ENCODE data around the gene ITCH.

DNA sequence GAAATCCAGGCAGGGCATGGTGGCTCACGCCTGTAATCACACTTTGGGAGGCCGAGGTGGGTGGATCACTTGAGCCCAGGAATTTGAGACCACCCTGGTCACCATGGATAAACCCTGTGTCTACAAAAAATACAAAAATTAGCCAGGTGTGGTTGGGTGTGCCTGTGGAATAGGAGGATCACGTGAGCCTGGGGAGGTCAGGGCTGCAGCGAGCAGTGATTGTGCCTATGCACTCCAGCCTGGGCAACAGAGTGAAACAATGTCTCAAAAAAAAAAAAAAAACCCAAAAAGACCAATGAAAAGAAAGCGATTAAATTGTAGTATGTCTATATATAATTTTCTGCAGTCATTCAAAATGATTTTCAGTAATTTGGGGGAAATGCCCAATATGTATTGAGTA is 70.3 kb downstream of the ITCH start:
- TF ChIP-seq POLR2A (IDR thresholded peaks at IDR 0.05) (no peak), CTCF (IDR thresholded peaks at IDR 0.05) (no peak)
